ENCODE measurements around the gene MTR.

The MTR gene

DNA sequence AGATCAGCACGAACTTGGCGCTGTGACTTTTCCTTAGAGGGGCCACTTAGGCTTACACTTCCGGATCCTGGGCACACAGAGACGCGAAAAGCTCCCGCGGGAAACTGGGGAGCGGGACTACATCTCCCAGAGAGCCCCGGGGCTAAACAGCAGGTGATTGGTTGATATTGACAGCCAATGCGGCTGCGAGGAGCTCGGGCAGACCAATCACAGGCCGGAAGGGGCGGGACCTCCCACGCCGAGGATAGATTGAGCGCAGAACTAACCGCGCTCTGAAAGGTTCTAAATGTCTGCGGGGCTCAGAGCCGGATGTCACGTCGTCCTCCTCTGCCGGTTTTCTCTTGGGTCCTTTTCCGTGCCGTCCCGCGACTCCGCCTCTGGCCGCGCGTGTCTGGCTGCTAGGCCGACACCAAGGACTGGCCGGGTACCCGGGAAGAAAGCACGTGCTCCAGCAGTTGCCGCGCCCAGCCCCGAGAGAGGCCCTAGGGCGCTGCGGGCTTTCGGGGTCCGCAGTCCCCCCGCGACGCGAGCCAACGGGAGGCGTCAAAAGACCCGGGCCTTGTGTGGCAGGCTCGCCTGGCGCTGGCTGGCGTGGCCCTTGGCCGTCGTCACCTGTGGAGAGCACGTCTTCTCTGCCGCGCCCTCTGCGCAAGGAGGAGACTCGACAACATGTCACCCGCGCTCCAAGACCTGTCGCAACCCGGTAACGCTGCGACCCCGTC lies at the start of gene MTR:
TSS of gene MTR (plus strand) at position 258 of the 722 bp plus-strand sequence. CDS start at position 670, 412 bp downstream.
- peak within 1 kb of the TSS; percentile 86 to 95 for H3K27ac ChIP-seq
- TF ChIP-seq, protein P1, sequence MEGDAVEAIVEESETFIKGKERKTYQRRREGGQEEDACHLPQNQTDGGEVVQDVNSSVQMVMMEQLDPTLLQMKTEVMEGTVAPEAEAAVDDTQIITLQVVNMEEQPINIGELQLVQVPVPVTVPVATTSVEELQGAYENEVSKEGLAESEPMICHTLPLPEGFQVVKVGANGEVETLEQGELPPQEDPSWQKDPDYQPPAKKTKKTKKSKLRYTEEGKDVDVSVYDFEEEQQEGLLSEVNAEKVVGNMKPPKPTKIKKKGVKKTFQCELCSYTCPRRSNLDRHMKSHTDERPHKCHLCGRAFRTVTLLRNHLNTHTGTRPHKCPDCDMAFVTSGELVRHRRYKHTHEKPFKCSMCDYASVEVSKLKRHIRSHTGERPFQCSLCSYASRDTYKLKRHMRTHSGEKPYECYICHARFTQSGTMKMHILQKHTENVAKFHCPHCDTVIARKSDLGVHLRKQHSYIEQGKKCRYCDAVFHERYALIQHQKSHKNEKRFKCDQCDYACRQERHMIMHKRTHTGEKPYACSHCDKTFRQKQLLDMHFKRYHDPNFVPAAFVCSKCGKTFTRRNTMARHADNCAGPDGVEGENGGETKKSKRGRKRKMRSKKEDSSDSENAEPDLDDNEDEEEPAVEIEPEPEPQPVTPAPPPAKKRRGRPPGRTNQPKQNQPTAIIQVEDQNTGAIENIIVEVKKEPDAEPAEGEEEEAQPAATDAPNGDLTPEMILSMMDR (IDR thresholded peaks at IDR 0.05) = no peak
- peak within 1 kb of the TSS; percentile 94 for H3K4me3 ChIP-seq
- peak; percentile 99 for DNase-seq (ENCODE audit: low spot score)

DNA sequence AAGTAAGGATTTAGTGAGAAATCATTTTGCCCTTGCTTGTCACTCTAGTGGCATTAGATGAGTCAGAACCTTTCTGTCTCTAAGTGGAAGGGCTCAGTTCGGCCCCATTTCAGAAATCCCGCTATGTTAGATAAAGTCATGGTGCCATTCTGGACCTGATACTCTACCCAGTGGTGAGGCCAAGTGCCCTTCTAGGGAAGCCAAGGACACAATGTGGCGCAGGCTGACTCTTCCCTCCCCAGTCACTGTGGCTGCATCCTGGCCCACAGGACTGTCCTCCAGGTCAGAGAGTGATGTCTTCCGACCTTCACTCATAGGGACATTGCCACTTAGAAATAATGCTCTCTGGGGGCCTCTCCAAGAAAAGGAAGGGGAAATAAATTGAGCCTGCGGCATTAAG lies 48.3 kb upstream of the MTR start:
- no peak for DNase-seq (ENCODE audit: low spot score)
- Histone ChIP-seq H3K4me3 (no peak overlapping the region), H3K27ac (no peak overlapping the region)
- TF ChIP-seq, protein P1 (IDR thresholded peaks at IDR 0.05) = no peak

DNA sequence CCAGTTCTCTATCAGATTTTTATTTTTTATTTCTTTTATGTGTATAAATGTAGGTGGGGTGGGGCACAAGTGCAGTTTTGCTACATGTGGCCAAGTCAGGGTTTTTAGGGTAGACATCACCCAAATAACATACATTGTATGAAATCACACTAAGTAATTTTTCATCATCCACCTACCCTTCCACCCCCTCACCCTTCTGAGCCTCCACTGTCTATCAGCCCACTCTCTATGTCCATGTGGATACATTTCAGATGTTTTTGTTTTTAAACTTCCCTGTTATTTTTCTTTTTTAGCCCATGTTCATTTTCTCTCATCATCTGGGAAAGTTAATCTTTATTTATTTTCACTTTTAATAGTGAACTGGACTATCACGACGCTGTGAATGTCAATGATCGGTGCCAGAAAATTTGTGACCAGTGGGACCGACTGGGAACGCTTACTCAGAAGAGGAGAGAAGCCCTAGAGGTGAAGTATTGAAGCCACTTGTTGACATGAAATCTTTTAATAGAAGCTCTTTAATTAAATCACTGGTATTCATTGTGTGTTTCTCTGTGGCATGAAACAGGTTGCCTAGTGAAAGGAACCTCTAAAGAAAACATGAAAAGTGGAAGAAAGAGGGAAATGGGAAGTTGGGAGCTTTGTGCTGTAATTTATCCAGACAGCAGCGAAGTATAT lies 47.6 kb upstream of the MTR start:
- Histone ChIP-seq H3K27ac (no peak overlapping the region), H3K4me3 (no peak overlapping the region)
- no peak for DNase-seq (ENCODE audit: low spot score)
- TF ChIP-seq, protein P1 (IDR thresholded peaks at IDR 0.05) = no peak

DNA sequence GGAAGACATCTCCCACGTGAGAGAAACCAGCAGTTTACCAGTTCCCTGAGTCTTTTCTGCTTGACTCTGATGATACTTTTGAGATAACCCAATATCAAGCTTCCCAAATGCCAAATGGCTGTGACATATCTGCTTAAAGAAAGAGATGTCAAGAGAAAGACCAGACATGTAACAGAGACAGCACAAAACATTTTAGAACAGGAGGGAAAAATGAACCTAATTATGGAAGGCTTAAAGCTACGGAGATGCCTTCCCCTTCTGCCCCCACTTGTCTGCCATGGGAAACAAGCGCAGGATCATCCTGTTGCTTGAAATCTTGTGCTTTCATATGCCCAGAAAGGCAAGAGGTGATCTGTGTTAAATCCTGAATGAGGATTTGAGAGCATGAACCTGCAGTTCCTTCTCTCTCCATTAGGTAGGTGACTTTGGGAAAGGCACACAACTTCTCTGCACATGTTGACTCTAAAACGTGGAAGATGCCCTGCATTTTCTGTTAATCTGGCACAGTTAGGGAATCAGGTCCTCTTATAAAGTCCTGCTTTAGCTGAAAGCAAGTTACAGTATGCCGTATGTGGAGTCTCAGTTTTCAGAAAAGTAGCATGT lies 46.7 kb upstream of the MTR start:
- H3K27ac ChIP-seq = no peak overlapping the region
- TF ChIP-seq, protein P1 (IDR thresholded peaks at IDR 0.05) = no peak
- DNase-seq (ENCODE audit: low spot score) = no peak
- no peak overlapping the region for H3K4me3 ChIP-seq

DNA sequence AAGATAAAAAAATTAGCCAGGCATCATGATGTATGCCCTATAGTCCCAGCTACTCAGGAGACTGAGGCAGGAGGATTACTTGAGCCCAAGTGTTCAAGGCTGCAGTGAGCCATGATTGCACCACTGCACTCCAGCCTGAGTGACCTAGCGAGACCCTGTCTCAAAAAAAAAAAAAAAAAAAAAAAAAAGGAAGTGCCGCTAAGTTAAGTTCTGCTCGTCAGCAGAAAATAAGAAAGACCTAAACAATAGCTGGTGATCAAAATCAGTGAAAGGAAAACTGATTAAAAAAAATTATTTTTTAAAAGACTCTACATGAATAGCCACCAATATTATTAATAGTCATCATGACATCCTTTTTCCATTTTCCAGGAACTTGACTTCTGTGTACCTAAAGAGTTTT lies 44.2 kb upstream of the MTR start:
- no peak for DNase-seq (ENCODE audit: low spot score)
- H3K4me3 ChIP-seq = no peak overlapping the region
- no peak overlapping the region for H3K27ac ChIP-seq
- TF ChIP-seq, protein P1 (IDR thresholded peaks at IDR 0.05) = no peak

DNA sequence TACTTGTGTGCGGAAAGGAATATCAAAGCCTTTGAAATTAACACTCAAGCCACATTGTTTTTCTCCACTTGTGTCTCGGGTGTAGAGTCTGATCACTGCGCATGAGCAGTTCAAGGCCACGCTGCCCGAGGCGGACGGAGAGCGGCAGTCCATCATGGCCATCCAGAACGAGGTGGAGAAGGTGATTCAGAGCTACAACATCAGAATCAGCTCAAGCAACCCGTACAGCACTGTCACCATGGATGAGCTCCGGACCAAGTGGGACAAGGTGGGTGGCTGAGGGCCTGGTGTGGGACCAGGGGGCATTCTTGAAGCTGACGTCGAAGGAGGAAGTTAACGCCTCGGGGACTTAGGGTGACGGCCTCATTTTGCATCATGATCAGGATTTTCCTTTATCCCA lies 43.7 kb upstream of the MTR start:
- no peak for DNase-seq (ENCODE audit: low spot score)
- Histone ChIP-seq H3K4me3 (no peak overlapping the region), H3K27ac (no peak overlapping the region)
- TF ChIP-seq, protein P1 (IDR thresholded peaks at IDR 0.05) = no peak
